Measurements from ENCODE around the gene MCU.
"Not testable (repeated sequence)": the region's sequence is repeated elsewhere in the genome, so short reads cannot be mapped to it uniquely, and the experiment has no call there.

Gene MCU

DNA sequence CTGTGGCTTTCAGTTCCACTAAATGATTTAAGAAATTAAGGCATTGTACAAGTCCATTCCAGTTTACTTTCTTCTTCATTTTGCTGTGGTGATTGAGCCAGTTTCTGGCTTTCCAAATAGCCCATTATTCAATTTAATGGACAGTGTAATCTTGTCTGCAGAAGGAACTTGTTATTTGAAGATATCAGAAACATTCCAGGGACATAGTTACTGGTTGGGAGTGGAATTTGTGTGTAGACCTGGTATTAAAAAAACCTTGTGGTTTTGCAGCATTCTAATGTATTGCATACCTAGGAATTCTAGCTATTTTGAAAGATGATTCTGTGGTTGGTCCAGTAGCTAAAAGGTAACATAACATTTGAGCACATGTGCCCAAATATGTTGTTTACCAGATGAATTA is 72.2 kb downstream of the MCU start:
- no peak for DNase-seq

DNA sequence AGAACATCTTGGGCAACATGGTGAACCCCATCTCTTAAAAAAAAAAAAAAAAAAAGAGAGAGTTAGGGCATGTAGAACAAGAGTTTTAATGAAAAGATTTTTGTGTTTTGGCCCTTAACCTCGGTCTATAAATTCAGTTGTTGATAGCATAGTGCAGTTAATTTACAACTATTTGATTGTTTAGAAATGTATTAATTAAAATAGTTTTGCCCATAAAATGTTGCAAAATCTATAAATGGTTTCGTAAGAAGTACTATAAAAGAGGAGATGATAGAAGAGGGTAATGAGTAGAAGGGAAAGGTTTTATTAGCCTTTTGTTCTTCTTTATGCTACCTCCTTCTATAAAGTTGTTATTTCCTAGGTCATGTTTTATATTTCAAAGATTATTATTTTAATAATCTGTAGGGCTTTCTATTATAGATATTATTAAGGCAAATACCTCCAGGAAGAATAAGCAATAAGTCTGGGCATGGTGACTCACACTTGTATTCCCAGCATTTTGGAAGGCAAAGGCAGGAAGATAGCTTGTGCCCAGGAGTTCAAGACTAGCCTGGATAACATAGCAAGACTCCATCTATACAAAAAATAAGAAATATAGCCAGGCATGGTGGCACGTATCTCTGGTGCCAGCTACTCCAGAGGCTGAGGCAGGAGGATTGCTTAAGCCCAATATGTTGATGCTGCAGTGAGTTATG is 73.3 kb downstream of the MCU start:
- DNase-seq = no peak

DNA sequence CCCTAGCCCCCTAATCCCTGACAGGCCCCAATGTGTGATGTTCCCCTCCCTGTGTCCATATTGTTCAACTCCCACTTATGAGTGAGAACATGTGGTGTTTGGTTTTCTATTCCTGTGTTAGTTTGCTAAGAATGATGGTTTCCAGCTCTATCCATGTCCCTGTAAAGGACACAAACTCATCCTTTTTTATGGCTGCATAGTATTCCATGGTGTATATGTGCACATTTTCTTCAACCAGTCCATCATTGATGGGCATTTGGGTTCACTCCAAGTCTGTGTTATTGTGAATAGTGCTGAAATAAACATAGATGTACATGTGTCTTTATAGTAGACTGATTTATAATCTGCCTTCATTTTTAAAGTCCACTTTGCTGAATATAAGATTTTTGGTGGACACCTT is 79.3 kb downstream of the MCU start:
- not testable (repeated sequence) for DNase-seq

DNA sequence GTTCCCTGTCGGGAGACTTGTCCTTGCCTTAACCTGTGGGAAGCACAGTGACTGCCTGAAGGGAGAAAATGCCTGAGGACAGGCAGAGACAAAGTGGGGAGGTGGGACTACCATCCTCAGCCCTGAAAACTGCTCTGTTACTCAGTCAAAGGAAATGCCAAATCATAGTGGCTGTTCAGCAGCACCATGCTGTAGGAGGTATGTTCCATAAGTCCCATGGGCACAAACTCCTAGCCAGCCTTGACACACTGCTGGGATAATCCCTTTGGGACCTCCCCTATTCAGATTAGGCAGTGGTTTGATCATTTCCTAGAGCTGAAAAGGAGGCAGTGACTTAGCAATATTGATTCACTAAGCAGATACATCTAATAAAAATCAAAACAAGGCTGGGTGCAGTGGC is 80.1 kb downstream of the MCU start:
- no peak for DNase-seq

DNA sequence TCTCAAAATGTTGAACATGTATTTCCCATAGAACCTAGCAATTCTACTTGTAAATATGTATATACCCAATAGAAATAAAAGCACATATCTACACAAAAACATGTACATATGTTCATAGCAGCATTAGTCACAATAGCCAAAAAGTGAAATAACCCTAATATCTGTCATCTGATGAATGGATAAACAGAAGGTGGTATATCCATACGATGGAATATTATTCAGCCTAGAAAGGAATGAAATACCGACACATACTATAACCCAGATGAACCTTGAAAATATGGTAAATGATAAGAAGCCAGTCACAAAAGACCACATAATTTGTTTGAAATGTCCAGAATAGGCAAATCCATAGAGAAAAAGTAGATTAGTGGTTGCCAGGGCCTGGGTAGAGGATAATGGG is 87.9 kb downstream of the MCU start:
- DNase-seq = no peak

DNA sequence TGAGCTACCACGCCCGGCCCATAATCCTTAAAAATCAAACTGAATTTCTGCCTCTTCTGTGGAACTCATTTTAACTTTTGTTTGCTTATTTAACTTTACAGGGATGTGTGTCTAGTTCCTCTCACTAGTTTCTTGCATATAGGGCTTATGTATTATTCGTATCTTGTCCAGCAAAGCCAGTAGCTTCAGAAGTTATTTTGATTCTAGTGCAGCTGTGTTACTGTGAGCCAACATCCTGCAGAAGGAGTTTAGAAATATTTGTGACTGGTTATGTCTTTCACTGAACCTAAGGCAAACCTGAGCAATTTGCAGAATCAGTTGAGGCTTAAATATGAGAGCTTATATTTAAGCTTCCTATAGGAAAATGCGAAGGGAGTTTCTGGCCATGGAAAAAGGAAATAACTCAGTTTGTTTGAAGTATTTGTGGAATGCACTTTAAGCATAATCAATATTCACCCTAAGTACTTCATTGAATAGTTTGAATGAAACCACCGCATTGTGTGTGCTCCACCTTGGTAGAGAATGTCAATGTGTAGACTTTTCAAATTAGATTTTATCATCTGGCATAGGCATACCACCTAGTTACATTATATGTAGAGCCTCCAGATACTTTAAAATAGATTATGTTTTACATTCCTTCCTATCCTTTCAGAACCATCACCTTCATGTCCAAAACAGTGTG is 90.8 kb downstream of the MCU start:
- DNase-seq = no peak

DNA sequence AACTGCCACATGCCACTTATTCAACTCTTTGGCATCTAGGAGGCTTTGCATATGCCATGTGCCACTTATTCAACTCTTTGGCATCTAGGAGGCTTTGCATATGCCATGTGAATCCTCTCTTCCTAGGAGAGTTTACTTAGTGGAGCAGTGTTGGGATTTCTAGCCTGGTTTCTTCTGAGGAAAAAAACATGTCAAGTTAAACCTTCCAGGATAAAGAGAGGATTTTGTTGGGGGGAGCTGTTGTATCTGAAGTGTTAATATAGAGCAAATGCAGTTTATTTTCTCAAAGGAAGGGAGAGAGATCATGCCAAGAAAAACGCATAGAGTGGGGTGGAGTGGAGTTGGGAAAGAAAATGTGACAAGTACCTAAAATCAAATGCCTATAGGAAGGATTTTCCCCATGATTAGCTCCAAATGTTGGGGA is 91.5 kb downstream of the MCU start:
- DNase-seq = no peak

DNA sequence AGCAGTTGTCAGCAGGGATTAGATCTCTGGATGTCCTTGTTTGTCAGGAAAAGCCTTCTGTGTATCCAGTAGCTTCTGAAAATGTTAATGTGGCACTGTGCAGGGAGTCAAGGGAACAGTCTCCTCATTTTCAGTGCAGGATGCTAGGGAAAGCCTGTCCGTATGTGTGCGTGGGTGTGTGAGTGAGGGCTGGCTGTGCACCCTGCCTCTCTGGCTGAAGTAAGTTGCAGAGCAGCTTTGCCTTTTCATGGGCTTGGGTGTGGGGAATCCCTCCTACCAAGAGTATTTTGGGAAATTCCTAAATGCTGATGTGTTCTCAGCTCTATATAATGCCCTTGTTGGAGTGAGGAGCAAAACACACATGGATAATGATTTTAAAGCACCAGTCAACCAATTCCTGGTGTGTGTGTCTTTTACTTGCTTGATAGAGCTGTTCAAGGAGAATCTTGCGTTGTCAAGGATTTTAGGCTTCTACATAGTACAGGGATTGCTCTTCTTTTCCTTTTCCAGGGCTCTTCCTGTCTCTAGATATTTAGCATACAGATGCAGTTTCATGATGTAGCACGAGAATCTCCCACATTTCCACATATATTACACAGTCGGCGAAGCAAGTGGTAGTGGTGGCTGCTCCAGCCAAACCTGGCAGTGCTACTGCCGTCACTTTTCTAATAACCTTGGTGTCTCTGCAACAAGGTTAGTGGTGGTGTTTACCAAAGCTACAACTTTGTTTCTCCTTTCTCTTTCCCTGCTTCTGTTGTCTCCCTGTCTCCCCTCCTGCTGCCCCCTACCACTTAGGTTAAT is 92.8 kb downstream of the MCU start:
- DNase-seq = no peak

DNA sequence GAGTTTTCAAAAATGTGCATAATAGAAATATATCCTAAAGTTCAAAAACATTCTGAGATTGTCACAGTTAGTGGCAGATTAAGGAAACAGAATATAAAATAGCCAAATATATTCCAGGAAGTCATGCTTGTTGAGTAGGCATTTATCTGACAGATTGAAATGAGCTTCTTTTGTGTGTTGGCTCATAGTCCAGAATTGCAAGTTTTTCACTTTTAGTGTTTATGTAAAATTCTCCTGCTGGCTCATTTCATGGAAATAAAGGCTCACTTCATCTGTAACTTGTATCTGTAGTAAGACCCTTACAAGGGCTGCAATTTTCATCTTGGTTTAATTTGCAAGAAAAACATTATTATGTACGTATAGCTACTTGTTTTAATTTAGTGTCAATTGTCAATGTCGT is 93.5 kb downstream of the MCU start:
- no peak for DNase-seq

DNA sequence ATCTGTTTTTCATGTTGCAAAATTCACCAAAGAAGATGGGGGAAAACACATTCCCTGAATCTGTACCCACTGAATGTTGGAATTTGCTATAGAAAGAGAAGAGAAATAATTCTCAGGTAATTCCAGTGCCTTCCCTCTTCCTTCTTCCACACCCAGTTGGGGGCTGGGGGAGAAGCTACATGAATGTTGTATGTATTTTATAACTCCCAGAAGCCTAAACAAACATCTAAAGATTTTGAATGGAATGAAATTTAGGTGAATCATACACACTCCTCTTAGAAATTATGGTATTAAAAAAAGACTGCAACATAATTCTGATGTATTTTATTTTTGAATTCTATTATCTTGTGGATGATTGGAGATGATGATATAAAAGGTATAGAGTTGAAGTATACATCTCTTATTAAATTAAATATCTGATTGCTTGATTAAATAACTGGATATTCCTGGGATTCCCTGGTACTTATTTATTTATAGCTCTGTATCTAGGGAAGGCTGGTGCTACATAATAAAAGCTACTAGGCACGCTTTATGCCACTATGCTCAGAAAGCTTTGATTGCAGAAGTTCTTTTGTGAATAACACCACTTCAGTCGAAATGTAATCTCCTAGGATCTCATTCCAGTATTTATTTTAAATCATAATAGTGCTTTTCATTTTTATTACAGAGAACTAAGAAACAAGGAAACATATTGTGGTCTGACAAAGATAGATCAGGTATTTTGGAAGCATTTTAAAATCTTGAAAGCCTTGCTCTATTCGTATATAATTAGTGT is 98.5 kb downstream of the MCU start:
- DNase-seq = no peak

DNA sequence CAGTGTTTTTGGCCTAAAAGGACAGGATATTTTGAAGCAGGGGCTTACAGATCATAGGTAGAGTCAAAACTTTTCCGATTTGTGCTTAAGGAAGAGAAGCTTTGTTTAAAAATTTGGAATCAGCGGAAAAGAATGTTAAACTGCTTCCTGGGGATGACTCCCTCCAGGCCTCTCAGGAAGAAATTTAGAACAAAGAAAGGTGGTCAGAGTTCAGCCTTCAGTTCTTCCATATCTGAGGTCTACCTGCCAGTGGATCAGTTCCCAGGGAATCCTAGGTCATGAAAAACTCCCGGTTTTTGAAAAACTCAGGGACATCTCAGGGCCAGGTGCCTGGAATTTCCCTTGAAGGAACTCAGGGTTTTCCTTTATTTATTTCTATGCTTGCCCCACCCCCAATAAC is 100.3 kb downstream of the MCU start:
- no peak for DNase-seq

DNA sequence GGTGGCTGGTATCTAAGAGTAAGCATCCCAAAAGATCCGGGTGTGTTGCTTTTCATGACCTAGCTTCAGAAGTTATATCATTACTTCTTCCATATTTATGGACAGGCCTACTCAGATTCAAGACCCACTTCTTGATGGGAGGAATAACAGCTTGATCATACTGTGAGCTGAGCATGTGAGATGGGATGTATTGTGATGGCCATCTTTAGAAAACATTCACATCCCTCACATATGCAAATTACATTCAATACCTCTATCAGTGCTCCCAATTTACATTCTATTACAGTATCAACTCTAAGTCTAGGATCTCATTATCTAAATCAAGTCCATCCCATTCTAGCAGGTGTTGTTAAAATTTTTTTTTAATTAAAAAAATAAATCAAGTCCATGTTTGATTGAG is 101.8 kb downstream of the MCU start:
- DNase-seq = no peak

DNA sequence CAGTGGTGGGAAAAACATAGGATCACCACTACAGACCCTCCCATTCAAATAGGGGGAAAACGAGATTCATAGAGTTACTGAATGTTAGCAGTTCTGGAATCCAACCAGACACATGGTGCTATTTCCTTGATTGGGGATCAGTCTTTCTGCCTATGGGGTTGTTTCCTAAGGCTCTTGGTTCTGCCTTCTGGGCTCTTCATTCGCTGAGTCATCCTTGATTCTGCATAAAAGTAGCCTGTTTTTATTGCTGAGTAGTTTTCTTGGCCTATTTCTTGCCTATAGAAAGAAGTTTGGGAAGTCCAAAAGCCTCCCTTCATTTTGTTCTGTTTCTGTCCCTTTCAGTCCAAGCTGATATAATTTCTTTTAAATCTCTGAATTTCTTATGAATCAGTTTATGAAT is 102.3 kb downstream of the MCU start:
- DNase-seq = no peak

DNA sequence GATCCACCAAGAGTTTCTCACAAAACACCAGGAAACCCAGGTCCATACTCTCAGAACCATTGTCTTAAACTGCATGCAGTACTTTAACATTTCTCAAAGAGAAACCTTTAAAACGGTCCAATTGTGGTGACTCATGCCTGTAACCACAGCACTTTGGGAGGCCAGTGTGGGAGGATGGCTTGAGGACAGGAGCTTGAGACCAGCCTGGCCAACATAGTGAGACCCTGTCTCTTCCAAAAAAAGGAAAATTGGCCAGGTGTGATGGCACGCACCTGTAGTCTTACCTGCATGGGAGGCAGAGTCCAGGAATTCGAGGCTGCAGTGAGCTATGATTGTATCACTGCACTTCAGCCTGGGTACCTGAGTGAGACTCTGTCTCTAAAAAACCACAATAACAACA is 104.1 kb downstream of the MCU start:
- no peak for DNase-seq

DNA sequence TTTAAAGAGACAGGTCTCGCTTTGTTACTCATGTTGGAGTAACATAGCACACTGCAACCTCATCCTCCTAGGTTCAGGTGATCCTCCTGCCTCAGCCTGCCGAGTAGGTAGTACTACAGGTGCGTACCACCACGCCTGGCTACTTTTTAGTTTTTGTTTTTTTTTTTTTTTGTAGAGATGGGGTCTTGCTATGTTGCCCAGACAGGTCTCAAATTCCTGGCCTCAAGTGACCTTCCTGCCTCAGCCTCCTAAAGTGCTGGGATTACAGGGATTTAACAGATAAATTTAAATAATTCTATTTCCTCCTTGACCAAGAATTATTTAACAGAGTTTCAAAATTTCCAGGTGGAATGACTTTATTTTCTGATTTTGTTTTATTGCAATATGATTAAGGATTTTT is 104.6 kb downstream of the MCU start:
- DNase-seq = no peak

DNA sequence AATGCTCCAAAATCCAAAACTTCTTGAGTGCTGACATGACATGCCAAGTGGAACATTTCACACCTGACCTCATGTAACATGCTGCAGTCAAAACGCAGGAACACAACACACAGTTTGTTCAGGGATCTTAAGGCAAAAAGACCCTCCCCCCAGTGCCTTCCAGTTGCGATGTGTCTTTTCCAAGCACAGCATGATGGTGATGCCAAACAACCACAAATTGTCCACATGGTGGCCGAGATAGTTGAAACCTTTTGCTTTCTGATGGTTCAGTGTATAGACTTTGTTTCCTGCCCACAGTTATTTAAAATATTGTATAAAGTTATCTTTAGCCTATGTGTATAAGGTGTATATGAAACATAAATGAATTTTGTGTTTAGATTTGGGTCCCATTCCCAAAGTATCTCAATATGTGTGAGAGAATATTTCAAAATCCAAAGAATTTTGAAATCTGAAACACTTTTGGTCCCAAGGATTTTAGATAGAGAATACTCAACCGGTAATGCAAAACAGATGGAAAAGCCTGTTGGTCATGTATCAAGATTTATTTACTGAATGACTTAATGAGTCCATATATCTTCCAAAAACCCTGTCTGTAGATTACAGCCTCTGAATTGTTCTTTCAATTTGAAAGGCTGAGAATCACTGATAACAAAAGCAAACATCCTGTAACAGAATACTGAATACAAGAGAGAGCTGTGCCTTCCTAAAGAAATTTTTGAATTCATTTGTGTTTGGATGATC is 108.2 kb downstream of the MCU start:
- no peak for DNase-seq

DNA sequence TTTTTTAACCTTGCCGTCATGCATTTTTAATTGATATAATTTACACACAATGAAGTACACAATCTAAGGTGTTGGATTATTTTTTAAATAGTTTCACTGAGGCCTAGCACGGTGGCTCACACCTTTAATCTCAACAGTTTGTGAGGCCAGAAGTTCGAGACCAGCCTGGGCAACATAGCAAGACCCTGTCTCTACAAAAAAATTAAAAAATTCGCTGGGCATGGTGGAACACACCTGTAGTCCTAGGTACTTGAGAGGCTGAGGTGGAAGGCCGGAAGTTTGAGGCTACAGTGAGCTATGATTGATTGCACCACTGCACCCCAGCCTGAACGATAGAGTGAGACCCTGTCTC is 108.8 kb downstream of the MCU start:
- DNase-seq = no peak

DNA sequence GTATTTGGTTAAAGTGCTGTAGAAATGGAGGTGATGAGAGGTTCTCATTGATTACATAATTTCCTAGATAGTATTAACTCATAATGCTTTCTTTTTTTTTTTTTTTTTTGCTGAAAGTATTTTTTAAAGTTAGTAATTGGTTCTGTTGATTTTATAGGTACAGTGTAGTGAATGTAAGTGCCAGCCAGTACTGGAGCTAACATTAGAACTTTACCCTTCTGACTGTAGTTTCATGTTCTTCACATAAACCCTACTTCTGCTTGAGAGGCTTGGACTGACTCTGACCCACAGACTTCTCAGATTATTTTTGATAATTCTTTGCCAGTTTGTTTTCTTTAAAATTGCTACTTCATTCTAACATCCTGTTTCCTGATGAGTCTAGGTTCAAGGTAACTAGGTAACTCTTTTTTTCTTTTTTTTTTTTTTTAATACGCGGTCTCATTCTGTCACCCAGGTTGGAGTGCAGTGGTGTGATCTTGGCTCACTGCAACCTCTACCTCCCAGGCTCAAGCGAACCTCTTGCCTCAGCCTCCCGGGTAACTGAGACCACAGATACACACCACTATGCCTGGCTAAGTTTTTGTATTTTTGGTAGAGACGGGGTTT is 109.4 kb downstream of the MCU start:
- no peak for DNase-seq

DNA sequence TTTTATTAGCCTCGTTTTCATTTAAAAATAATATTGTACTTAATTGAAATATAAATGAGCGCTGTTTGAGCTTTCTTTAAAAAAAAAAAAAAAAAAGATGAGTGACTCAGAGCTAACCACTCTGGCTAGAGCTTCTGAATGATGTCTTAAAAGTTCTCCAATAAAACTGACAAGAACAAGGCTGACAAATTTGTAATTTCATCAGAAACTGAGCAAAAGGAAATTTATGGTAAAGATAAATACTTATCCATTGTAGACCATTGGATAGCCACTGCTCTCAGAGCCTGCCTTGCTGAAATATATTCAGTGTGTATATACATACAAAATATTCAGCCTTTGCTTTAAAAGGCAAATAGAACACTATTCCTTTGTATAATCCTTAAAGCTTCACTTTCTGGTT is 110.4 kb downstream of the MCU start:
- DNase-seq = no peak

DNA sequence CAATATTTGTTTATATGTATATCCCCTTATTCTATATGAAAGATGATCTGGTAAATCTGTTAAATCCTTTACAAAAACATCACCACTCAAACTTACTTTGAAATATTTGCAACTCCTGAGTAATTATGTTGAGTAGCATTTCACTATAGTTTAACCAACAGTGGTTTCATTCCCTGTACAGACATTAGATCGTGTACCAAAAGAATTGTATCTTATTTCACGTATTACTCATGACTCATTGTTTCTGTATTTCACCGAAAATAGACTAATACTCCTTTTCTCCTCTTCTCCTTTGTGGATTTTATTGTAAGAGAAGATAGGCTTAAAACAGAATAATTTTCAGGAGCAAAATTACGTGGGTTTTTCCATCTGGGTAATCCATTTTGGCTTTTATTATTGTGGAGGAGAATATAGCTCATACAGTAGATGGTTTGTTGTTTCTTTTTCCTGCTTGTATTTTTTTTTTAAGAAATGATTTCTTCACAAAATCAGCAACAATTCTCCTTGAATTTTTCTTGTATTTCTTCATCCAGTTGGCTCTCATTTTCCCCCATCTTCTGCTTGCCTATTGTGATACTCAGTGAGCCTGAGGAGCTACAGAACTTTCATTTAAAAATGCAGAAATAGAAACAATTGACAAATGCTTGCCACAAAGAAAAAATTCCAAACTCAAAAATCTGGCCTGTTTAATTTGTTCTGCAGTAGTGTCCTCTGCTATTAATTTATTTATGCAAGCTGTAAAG is 111.0 kb downstream of the MCU start:
- no peak for DNase-seq

DNA sequence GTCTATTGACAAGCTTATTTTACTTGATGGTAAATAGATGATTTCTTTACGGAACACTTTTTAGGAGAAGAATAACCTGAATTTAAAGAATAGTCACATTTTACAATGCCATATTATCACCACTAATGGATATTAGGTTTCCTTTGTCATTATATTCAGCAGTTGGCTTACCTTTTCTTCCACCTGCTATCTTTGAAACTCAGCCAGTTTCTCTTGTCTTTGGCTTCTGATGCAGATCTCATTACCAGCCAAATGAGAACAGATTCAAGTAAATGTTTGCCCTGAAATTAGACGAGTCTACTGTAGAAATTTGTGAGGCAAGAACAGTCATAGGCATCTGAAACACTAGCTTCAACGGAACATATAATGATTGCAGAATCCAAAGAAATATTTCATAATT is 116.1 kb downstream of the MCU start:
- no peak for DNase-seq

All from effector CD4-positive, alpha-beta T cell (primary cell).